C4-2B (cell line): ENCODE results near the gene MRPL24.

ENCODE experiments used
- ZFX ChIP-seq: fragments of 450-650 bp; IDR thresholded peaks from 2 replicates; pipeline ENCODE4 v1.6.1; 2017
- TF ChIP-seq, protein P1 (sequence below): fragments of 450-650 bp; conservative IDR thresholded peaks from 2 replicates; pipeline ENCODE4 v1.5.1; 2017; ENCODE audit warnings: mild to moderate bottlenecking

DNA sequence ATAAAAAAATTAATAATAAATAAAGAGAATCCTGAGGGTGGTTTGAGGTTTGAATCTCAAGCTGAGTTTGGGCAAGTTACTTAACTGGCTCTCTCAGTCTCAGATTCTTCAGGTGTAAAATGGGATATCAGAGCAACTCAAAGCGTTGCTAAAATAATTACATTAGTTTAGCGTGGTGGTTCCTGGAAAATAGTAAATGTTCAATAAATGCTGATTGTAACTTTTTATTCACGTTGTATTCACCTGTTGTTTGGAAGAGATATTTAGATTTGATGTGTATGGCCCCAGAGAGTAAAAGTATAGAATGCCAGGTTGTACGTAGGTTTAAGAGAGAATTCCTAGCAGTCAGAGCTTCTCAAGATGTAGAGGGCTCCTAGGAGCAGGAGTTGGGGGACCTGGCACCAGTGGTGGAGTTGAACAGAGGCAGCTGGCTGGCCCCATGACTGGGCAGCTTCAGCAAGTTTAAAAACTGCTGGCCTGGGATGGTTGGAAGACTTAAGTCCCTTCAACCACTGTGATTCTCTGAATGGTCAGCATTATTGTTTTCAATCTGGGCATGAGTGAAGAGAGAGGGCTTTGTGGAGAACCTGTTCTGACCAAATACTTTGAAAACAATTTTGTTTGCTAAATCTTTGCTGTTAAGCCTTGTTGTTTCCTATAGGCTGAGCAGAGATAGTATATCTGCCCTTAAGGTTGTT is 48.9 kb upstream of the MRPL24 start:
- TF ChIP-seq, protein P1, sequence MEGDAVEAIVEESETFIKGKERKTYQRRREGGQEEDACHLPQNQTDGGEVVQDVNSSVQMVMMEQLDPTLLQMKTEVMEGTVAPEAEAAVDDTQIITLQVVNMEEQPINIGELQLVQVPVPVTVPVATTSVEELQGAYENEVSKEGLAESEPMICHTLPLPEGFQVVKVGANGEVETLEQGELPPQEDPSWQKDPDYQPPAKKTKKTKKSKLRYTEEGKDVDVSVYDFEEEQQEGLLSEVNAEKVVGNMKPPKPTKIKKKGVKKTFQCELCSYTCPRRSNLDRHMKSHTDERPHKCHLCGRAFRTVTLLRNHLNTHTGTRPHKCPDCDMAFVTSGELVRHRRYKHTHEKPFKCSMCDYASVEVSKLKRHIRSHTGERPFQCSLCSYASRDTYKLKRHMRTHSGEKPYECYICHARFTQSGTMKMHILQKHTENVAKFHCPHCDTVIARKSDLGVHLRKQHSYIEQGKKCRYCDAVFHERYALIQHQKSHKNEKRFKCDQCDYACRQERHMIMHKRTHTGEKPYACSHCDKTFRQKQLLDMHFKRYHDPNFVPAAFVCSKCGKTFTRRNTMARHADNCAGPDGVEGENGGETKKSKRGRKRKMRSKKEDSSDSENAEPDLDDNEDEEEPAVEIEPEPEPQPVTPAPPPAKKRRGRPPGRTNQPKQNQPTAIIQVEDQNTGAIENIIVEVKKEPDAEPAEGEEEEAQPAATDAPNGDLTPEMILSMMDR: no peak
- TF ChIP-seq ZFX: no peak
